Left forelimb (tissue), 1 donor: ENCODE results near the gene MYO1F.
A peak's percentile ranks its signal among the peaks of the same experiment; 100 is the strongest.
"Not testable (repeated sequence)": the region's sequence is repeated elsewhere in the genome, so short reads cannot be mapped to it uniquely, and the experiment has no call there.

Source experiments
- DNase-seq: peaks from one replicate; pipeline ENCODE4 v3.0.0-alpha.2; 2018; ENCODE audit warnings: low spot score

Gene MYO1F

GRCh38 chr19:8577247-8577646 is at the start of gene MYO1F:
Gene MYO1F, minus strand, starts transcription at chr19:8577442. Its CDS starts 133 bp downstream, at chr19:8577309.
- DNase-seq: no peak

- DNase-seq: no peak
Measured at GRCh38 chr19:8626842-8627241, 49.6 kb upstream of the MYO1F start.

DNA sequence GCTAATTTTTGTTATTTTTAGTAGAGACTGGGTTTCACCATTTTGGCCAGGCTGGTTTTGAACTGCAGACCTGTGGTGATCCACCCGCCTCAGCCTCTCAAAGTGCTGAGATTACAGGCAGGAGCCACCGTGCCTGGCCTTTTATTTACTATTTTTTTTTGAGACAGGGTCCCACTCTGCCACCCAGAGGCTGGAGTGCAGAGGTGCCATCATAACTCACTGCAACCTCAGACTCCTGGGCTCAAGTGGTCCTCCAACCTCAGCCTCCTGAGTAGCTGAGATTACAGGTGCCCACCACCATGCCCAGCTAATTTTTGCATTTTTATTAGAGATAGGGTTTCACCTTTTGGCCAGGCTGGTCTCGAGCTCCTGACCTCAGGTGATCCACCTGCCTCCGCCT is 45.6 kb upstream of the MYO1F start:
- not testable (repeated sequence) for DNase-seq

DNA sequence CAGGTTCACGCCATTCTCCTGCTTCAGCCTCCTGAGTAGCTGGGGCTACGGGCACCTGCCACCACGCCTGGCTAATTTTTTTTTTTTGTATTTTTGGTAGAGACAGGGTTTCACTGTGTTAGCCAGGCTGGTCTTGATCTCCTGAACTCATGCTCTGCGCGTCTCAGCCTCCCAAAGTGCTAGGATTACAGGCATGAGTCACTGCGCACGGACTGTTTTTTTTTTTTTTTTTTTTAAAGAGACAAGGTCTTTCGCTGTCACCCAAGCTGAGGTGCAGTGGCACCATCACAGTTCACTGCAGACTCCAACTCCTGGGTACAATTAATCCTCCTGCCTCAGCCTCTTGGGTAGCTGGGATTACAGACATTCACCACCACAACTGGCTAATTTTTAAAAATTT is 41.5 kb upstream of the MYO1F start:
- DNase-seq: no peak

DNA sequence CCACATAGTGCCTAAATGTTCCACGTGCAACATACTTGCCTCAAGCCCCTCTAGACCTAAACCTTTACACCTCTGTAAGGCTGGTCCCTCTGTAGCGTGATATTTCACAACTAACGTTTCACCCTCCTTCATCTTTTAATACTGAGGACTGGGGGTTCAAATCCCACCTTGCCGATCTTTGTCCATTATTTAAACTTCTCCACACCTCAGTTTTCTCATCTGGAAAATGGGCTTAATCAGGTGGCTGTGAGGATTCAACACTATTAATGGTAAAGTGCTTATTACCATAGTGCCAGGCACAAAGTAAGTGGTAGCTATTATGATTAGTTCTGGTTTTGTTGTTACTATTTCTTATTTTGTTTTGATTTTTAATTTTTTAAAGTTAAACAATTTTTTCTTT is 40.7 kb upstream of the MYO1F start:
- no peak for DNase-seq

DNA sequence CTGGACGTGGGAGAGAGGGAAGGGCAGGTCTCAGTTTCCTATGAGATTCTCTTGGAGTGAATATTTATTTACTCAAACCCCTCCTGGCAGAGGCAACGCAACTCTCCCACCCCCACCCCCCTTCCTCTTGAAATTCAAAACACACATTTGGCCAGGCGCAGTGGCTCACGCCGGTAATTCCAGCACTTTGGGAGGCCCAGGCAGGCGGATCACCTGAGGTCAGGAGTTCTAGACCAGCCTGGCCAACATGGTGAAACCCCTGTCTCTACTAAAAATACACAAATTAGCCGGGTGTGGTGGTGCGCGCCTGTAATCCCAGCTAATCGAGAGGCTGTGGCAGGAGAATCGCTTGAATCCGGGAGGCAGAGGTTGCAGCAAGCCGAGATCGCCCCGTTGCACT is 40.1 kb upstream of the MYO1F start:
- DNase-seq: not testable (repeated sequence)

DNA sequence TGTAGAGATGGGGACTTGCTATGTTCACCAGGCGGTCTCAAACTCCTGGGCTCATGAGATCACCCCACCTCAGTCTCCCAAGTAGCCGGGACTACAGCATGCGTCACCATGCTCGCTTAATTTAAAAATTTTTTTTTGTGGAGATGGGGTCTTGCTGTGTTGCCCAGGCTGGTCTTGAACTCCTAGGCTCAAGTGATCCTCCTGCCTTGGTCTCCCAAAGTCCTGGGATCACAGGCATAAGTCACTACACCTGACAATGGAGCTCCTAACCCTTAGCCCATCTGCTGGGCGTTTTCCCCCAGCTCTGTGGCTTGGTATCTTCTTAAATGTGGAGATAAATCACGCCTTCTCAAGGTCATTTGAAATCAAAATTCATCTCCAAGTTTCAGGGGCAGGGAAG is 39.6 kb upstream of the MYO1F start:
- no peak for DNase-seq

DNA sequence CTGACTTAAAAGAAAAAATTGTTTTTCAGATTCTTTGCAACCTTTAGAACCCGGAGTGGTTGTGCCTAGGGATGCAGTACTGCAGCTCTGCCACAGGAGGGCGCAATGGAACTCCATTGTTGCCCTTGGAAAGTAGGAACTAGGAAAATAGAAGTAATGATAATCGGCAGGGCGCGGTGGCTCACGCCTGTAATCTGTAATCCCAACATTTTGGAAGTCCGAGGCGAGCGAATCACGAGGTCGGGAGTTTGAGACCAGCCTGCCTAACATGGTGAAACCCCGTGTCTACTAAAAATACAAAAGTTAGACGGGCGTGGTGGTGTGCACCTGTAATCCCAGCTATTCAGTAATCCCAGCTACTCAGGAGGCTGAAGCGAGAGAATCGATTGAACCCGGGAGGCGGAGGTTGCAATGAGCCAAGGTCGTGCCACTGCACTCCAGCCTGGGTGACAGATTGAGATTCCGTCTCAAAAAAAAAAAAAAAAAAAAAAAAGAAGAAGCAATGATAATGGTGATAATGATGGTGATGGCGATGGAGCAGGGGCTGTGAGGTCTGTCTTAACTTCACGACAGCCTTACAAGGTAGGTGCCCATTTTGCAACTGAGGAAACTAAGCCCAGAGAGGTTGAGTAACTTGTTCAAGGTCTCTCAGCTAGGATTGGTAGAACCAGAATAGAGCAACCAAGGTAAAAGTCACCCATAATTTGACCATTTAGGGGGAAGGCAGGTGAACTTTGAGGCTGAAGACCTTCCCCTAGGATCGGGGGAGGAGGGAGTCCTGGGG is 38.8 kb upstream of the MYO1F start:
- DNase-seq: no peak

DNA sequence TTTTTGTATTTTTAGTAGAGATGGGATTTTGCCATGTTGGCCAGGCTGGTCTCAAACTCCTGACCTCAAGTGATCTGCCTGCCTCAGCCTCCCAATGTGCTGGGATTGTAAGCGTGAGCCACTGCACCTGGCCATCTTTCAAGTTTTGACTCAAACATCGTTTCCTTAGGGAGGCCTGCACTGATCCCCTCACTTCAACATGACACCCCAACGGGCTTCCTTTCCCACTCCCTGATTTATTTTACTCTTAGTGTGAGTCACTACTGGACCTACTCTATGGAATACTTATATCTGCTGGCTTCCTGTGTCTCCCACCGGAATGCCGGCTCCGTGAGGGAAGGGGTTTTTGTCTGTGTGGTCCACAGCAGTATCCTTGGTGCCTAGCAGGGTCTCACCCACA is 37.8 kb upstream of the MYO1F start:
- DNase-seq: no peak

GRCh38 chr19:8614455-8614854 is 37.2 kb upstream of the MYO1F start:
- DNase-seq: no peak

- DNase-seq: no peak
Measured at GRCh38 chr19:8612807-8613171, 35.5 kb upstream of the MYO1F start.

- no peak for DNase-seq
Measured at GRCh38 chr19:8611877-8612806, 34.9 kb upstream of the MYO1F start.

GRCh38 chr19:8611391-8611876 is 34.2 kb upstream of the MYO1F start:
- no peak for DNase-seq

GRCh38 chr19:8610936-8611300 is 33.7 kb upstream of the MYO1F start:
- no peak for DNase-seq

DNA sequence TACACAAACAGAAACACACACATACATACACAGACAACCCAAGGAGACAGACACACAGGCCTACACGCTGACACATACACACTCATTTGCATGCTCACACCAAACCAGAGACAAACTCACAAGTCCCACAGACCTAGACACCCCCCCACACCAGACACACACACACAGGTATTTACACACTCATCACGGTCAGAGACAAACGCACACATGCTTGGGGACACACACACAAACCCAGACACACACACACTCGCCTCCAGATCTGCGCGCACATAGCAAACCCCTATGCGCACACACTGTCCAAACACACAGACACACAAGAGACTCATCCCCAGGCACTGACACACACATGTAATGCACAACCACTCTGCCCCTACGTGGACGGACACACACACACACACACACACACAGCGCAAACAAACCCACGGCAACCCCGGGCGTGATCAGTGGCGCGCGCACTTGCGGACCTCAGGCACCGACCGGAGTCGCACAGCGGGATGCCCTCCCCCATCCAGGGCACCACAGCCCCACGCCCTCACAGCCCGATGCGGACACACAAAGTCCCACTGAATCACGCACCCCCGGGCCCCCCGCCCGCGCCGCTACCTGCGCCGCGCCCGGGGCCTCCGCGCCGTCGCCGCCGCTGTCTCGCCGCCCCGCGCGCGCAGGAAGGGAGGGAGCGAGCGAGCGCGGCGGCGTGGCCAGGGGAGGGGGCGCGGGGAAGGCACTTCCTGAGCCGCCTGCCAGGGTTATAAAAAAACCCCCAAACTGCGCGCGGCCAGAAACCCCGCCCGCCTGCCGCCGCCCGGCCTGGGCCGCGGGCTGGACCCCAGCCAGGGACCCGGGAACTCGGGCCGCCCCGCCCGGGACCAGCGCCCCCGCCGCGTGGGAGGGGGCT is 33.0 kb upstream of the MYO1F start, which contains the start of gene ADAMTS10:
Gene ADAMTS10 (minus strand): TSS at position 675 of the 895 bp plus-strand sequence. CDS start 5,005 bp downstream, outside the sequence.
- peak; percentile 80 for DNase-seq

DNA sequence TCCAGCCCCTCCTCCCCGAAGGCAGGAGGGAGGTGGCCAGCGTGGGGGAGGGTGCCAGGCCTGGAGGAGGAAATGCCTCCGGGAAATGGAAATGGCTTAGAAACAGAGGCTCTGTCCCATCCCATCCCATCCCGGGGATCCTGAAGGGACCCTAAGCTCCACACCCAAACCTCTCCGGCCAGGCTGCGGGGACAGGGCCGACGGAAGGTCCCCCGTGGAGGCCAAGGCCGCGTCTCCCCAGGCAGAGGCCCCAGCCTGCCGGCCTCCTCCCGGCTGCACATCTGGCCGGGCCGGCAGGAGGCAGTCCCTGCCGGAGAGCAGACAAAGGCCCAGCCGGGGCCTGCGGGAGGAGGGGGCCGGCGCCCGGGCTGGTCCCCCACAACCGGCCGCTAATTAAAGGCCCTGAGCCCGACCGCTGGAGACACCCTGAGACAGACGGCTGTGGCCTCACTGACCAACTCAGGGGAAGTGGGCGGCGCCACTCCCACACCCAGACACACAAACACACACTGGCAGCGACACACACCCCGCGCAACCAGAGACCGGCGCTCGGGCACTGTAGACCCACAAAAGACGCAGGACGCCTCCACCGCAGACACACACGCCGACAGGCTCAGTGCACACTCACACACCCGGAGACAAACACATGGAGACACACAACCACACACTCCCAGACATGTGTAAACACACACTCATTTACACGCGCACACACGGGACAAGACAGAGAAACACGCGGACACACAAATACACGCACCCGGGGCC is 32.2 kb upstream of the MYO1F start:
- peak; percentile 80 for DNase-seq

DNA sequence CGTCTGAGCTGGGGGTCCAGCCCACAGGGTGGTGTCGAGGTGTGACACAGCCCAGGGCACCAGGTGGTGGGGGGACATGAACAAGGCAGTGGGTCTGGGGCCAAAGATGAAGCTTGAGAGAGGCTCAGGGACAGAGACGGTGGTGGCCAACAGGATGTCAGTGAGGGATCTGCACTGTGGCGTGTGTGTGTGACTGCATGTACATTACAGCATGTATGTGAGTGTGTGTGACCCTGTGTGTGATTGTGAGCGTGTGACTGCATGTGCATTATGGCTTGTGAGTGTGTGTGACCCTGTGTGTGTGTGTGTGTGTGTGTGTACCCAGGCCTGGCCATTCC is 31.7 kb upstream of the MYO1F start:
- DNase-seq: no peak

DNA sequence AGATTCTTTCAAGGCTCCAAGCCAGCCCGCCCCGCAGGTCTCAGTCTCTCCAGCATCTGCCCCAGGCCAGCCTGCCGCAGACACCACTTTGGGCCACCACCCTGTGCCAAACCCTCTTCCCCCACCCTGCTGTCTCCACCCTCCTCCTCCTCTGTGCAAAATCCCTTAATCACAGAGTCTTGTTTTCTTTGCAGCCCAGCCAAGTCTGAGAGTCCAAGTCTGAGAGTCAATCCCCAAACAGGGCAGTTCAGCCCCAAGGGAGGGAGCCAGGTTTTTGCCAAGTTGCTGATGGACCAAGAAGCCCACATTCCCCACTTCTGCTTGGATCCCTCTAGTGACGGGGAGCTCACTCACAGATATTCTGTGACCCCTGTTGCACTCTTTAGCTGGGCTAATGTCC is 30.1 kb upstream of the MYO1F start:
- DNase-seq: no peak

DNA sequence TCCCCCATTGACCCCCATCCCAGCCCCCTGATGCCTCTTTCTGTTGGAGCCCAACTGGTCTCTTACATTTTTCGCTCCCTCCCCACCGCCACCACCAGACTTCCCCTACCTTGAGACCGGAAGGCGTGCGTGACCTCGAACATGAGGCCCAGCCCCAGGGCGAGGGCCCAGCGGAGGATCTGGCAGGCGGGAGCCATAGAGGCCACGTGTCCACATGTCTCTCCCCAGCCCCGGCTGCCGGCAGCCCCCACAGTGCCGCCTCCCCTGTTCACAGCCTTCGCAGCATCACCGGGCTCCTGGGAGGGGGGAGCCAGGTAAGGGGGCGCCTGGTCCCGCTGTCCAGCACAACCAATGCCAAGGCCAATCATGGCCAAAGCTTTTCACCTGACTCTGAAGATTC is 28.3 kb upstream of the MYO1F start:
- DNase-seq: no peak

GRCh38 chr19:8601796-8602195 is 24.6 kb upstream of the MYO1F start:
- no peak for DNase-seq

GRCh38 chr19:8600816-8601215 is 23.6 kb upstream of the MYO1F start:
- no peak for DNase-seq
